Pancreas (tissue), 10 donors: ENCODE data around the gene S100A1. TPM values are rescaled to one million over a fixed set of nuclear protein-coding genes. Genes with fewer than 3 reads are reported as not detected.

ENCODE experiments used
- ATAC-seq, 4 donors: fragments of 200-7000 bp; cut with Tn5 transposase; one replicate each; pipeline versions ENCODE4 v1.8.0 to v1.9.1; 2020; ENCODE audit warnings: mild to moderate bottlenecking in 4 of 4, moderate library complexity in 4 of 4
- DNase-seq, 6 donors: peaks; one replicate each; pipeline ENCODE4 v3.0.0-alpha.2; 2020
- FAIRE-seq: peaks from 2 replicates; lab custom pipeline; 2012; peaks lifted over from hg19 to GRCh38; lab: Jason Lieb, UNC
- H3K27ac ChIP-seq, 4 donors: fragments of 200-600 bp; sonication (generic); 1 replicate in 3 of 4; 2 replicates in 1 of 4; pipeline versions ENCODE4 v1.5.0 to v1.8.0; 2020
- H3K27me3 ChIP-seq, 4 donors: fragments of 200-600 bp; one replicate each; pipeline ENCODE4 v1.8.0; 2021
- H3K36me3 ChIP-seq, 3 donors: fragments of 200-600 bp; sonication (generic) in 1 of 3; one replicate each; pipeline versions ENCODE4 v1.5.0 to v1.8.0; 2020 to 2021
- H3K4me1 ChIP-seq, 3 donors: fragments of 200-600 bp; one replicate each; pipeline ENCODE4 v1.8.0; 2021
- H3K4me3 ChIP-seq, 4 donors: fragments of 200-600 bp; sonication (generic) in 2 of 4; one replicate each; pipeline versions ENCODE4 v1.5.0 to v1.8.0; 2020 to 2021
- H3K9me3 ChIP-seq, 4 donors: fragments of 200-600 bp; one replicate each; pipeline ENCODE4 v1.8.0; 2021
- CTCF ChIP-seq, 4 donors: fragments of 200-600 bp; sonication (generic) in 3 of 4; IDR thresholded peaks; one replicate each; pipeline versions ENCODE4 v1.5.0 to v1.8.0; 2021; ENCODE audit warnings: antibody characterized with exemption in 4 of 4
- WGBS, 2 donors: extraction: QIAGEN DNeasy Blood & Tissue Kit; methylation state at CpG; one replicate each; pipeline ENCODE4 v1.1.7; 2013; 5-methylcytosine and 5-hydroxymethylcytosine counted together
- intact Hi-C, 3 donors: fragments of 100-400 bp; cut with DNase I; formaldehyde crosslinking; loops; one replicate each; pipeline versions ENCODE4 v1.11.1 to v1.14.2; 2022
- polyA plus RNA-seq, 2 donors: library from polyadenylated mRNA; stranded (reverse); fragments of 200-250 nt; gene quantifications; one replicate each; pipeline ENCODE4 v1.2.3, GENCODE V29; 2013
- total RNA-seq, 6 donors: library from RNA; stranded (reverse); fragmentation: NEBNext Ultra II Directional in 4 of 6; extraction: Animal tissue kit (Norgen Biotek cat#: 25700) in 4 of 6; gene quantifications; one replicate each; pipeline versions ENCODE4 v1.2.1 to v1.2.4, GENCODE V29; 2021 to 2023
- donor health status: healthy with polysubstance abuse.
- donor health status: DM: no; HTN: no; CAD: no; lungs with moderate emphysema.
- donor health status: DM: no; HTN: no; CAD: no.
- donor health status: control.
- donor health status: control.
- donor health status: Bipolar disorder and iron deficiency.
- donor health status: DM: yes; HTN: yes; CAD: no.
- donor health status: DM: no; HTN: no; CAD: no.
- donor health status: DM: no; HTN: no; CAD: no.
- donor health status: DM: yes; HTN: yes; CAD: no.

The S100A1 gene
- total and polyA plus RNA-seq, 8 donors, result 1.9 to 14.0 (median 4.0) TPM

- intact Hi-C loops, result loop anchor here in 1 of 3 donors (2.0 kb wide), 1 partner anchor 71 kb away; no protein-coding TSS in a partner anchor
- no peaks in the 10 kb centered on the region for H3K27me3 ChIP-seq
- no peak overlapping the region for H3K27ac ChIP-seq
- peaks cover 0 to 11% (median 5%) of the 10 kb centered on the region in 3 donors for H3K4me1 ChIP-seq
- H3K9me3 ChIP-seq, result no peaks in the 10 kb centered on the region
- 4% methylated on average over 29 of the region's 29 CpGs for WGBS, 2 donors
- FAIRE-seq (no peak), DNase-seq (peak in 3 of 6 donors; percentile 32 to 62 (median 51)), ATAC-seq (peak; percentile 61 to 87 (median 82))
- peak; percentile 64 to 88 (median 79) for TF ChIP-seq CTCF (IDR thresholded peaks at IDR 0.05)
- H3K4me3 ChIP-seq, result peak overlapping the region in 3 of 4 donors; percentile 6 to 56 (median 36)
- H3K36me3 ChIP-seq, result no peaks in the 10 kb centered on the region
These were observed 49.7 kb downstream of the S100A1 start for GRCh38 chr1:153677718-153678518.

- Histone ChIP-seq H3K27ac (no peak within 1 kb of the TSS), H3K4me3 (peak within 1 kb of the TSS; percentile 6 to 56 (median 31)), H3K27me3 (no peaks in the 10 kb centered on the region), H3K9me3 (no peaks in the 10 kb centered on the region), H3K4me1 (peaks cover 0 to 11% (median 5%) of the 10 kb centered on the region in 3 donors), H3K36me3 (no peaks in the 10 kb centered on the region)
- TF ChIP-seq CTCF (IDR thresholded peaks at IDR 0.05), result no peak
- peak in 4 of 6 donors; percentile 29 to 81 (median 57) for DNase-seq
- whole genome bisulfite sequencing, 2 donors, result 0 to 2% methylated on average over 70 to 78 of the region's 78 CpGs
- intact Hi-C loops, result loop anchor here in 1 of 3 donors (2.0 kb wide), 1 partner anchor 70 kb away; no protein-coding TSS in a partner anchor
- peak; percentile 61 to 79 (median 75) for ATAC-seq
- no peak for FAIRE-seq
These were observed 50.5 kb downstream of the S100A1 start, which contains the start of gene NPR1 for GRCh38 chr1:153678519-153679336. Gene NPR1 (plus strand): TSS chr1:153678688. CDS start chr1:153679109, 421 bp downstream.

GRCh38 chr1:153679337-153680119 lies 51.3 kb downstream of the S100A1 start:
- Histone ChIP-seq H3K4me1 (peaks cover 0 to 11% (median 5%) of the 10 kb centered on the region in 3 donors), H3K27ac (no peak overlapping the region)
- peak in 1 of 4 donors; percentile 12 for TF ChIP-seq CTCF (IDR thresholded peaks at IDR 0.05)

GRCh38 chr1:153680120-153680403 lies 51.8 kb downstream of the S100A1 start:
- H3K27ac ChIP-seq, result no peak overlapping the region
- H3K4me1 ChIP-seq, result peaks cover 0 to 11% (median 5%) of the 10 kb centered on the region in 3 donors
- no peak overlapping the region for H3K4me3 ChIP-seq
- DNase-seq, result no peak
- no peak for FAIRE-seq
- 50 to 58% methylated on average over 10 of the region's 10 CpGs for WGBS, 2 donors
- intact Hi-C loops, result loop anchor here in 1 of 3 donors (5.0 kb wide), 1 partner anchor 62 kb away; no protein-coding TSS in a partner anchor
- no peaks in the 10 kb centered on the region for H3K9me3 ChIP-seq
- TF ChIP-seq CTCF (IDR thresholded peaks at IDR 0.05), result no peak
- no peaks in the 10 kb centered on the region for H3K36me3 ChIP-seq
- no peak for ATAC-seq
- no peaks in the 10 kb centered on the region for H3K27me3 ChIP-seq

More at GRCh38 chr1:153679337-153680119, 51.3 kb downstream of the S100A1 start:
- Histone ChIP-seq H3K9me3 (no peaks in the 10 kb centered on the region), H3K4me3 (peak overlapping the region; percentile 6 to 56 (median 31)), H3K27me3 (no peaks in the 10 kb centered on the region), H3K36me3 (no peaks in the 10 kb centered on the region)
- peak in 3 of 6 donors; percentile 21 to 71 (median 68) for DNase-seq
- intact Hi-C loops, result loop anchor here in 2 of 3 donors (2.0 to 5.0 kb wide), 2 partner anchors 63 to 69 kb away; no protein-coding TSS in a partner anchor
- ATAC-seq, result peak; percentile 31 to 61 (median 34)
- 7 to 10% methylated on average over 66 to 73 of the region's 73 CpGs for WGBS, 2 donors
- no peak for FAIRE-seq

Other genes with a start within 250 kb of the S100A1 start
- 10 to 100 TPM in 3 of 6 donors, 1 to 10 TPM in 3; 2.0 to 36.1 (median 12.1) TPM for gene S100A8, start 237.4 kb upstream of the S100A1 start, total RNA-seq
- 10 to 100 TPM; 26.1 to 41.9 TPM for gene S100A8, start 237.4 kb upstream of the S100A1 start, polyA plus RNA-seq
- not detected for gene S100A7A, start 211.9 kb upstream of the S100A1 start, total RNA-seq
- not detected for gene S100A7A, start 211.9 kb upstream of the S100A1 start, polyA plus RNA-seq
- gene S100A7, start 167.8 kb upstream of the S100A1 start, total RNA-seq, result not detected
- gene S100A7, start 167.8 kb upstream of the S100A1 start, polyA plus RNA-seq, result not detected
- gene S100A6, start 92.4 kb upstream of the S100A1 start, total RNA-seq, result 100 to 1,000 TPM in 2 of 6 donors, 10 to 100 TPM in 4; 21.4 to 264 (median 61.8) TPM
- 100 to 1,000 TPM; 304 to 495 TPM for gene S100A6, start 92.4 kb upstream of the S100A1 start, polyA plus RNA-seq
- gene S100A5, start 87.5 kb upstream of the S100A1 start, total RNA-seq, result not detected
- gene S100A5, start 87.5 kb upstream of the S100A1 start, polyA plus RNA-seq, result not detected
- 10 to 100 TPM in 4 of 6 donors, 1 to 10 TPM in 2; 5.0 to 40.9 (median 24.4) TPM for gene S100A4, start 82.6 kb upstream of the S100A1 start, total RNA-seq
- gene S100A4, start 82.6 kb upstream of the S100A1 start, polyA plus RNA-seq, result 100 to 1,000 TPM in 1 of 2 donors, 10 to 100 TPM in 1; 88.6 to 149 TPM
- under 1 TPM in 3 of 6 donors, not detected in 3; 0.20 to 0.70 (median 0.66) TPM for gene S100A3, start 79.2 kb upstream of the S100A1 start, total RNA-seq
- 1 to 10 TPM in 1 of 2 donors, under 1 TPM in 1; 0.38 to 1.1 TPM for gene S100A3, start 79.2 kb upstream of the S100A1 start, polyA plus RNA-seq
- 1 to 10 TPM in 1 of 6 donors, under 1 TPM in 3, not detected in 2; 0.60 to 2.1 (median 0.68) TPM for gene S100A2, start 62.6 kb upstream of the S100A1 start, total RNA-seq
- gene S100A2, start 62.6 kb upstream of the S100A1 start, polyA plus RNA-seq, result 1 to 10 TPM; 1.9 to 2.8 TPM
- gene S100A16, start 15.3 kb upstream of the S100A1 start, total RNA-seq, result 10 to 100 TPM in 4 of 6 donors, 1 to 10 TPM in 2; 8.1 to 30.8 (median 13.4) TPM
- 10 to 100 TPM; 31.1 to 43.9 TPM for gene S100A16, start 15.3 kb upstream of the S100A1 start, polyA plus RNA-seq
- gene S100A14, start 12.1 kb upstream of the S100A1 start, total RNA-seq, result 10 to 100 TPM in 4 of 6 donors, 1 to 10 TPM in 2; 3.6 to 21.6 (median 11.1) TPM
- 10 to 100 TPM; 20.2 to 23.7 TPM for gene S100A14, start 12.1 kb upstream of the S100A1 start, polyA plus RNA-seq
- gene S100A13, start 929 bp upstream of the S100A1 start, total RNA-seq, result 10 to 100 TPM; 22.0 to 47.3 (median 30.5) TPM
- gene S100A13, start 929 bp upstream of the S100A1 start, polyA plus RNA-seq, result 100 to 1,000 TPM; 105 to 125 TPM
- gene CHTOP, start 5.6 kb downstream of the S100A1 start, total RNA-seq, result 10 to 100 TPM; 27.9 to 49.2 (median 34.8) TPM
- gene CHTOP, start 5.6 kb downstream of the S100A1 start, polyA plus RNA-seq, result 10 to 100 TPM; 54.9 to 87.4 TPM
- 10 to 100 TPM in 3 of 6 donors, 1 to 10 TPM in 3; 7.5 to 17.8 (median 10.2) TPM for gene SNAPIN, start 30.3 kb downstream of the S100A1 start, total RNA-seq
- gene SNAPIN, start 30.3 kb downstream of the S100A1 start, polyA plus RNA-seq, result 10 to 100 TPM; 13.5 to 27.3 TPM
- 10 to 100 TPM; 30.5 to 63.2 (median 54.3) TPM for gene ILF2, start 42.6 kb downstream of the S100A1 start, total RNA-seq
- gene ILF2, start 42.6 kb downstream of the S100A1 start, polyA plus RNA-seq, result 10 to 100 TPM; 25.7 to 61.3 TPM
- gene NPR1, start 50.3 kb downstream of the S100A1 start, total RNA-seq, result 1 to 10 TPM; 1.6 to 6.9 (median 3.6) TPM
- 10 to 100 TPM; 10.2 to 11.8 TPM for gene NPR1, start 50.3 kb downstream of the S100A1 start, polyA plus RNA-seq
- 10 to 100 TPM; 13.5 to 41.4 (median 18.8) TPM for gene INTS3, start 99.6 kb downstream of the S100A1 start, total RNA-seq
- gene INTS3, start 99.6 kb downstream of the S100A1 start, polyA plus RNA-seq, result 10 to 100 TPM; 45.1 to 56.2 TPM
- 10 to 100 TPM in 3 of 6 donors, 1 to 10 TPM in 3; 9.0 to 23.6 (median 10.8) TPM for gene SLC27A3, start 147.0 kb downstream of the S100A1 start, total RNA-seq
- gene SLC27A3, start 147.0 kb downstream of the S100A1 start, polyA plus RNA-seq, result 10 to 100 TPM; 46.9 to 64.0 TPM